Activated CD8-positive, alpha-beta memory T cell treated with anti-CD3 and anti-CD28 coated beads, Interleukin-2, amount 50 U/mL, for 4 hours (primary cell): Measurements from ENCODE around the gene KCNMA1.

Experiments
- DNase-seq: peaks from one replicate; pipeline ENCODE4 v3.0.0-alpha.2; 2020

KCNMA1 gene

DNA sequence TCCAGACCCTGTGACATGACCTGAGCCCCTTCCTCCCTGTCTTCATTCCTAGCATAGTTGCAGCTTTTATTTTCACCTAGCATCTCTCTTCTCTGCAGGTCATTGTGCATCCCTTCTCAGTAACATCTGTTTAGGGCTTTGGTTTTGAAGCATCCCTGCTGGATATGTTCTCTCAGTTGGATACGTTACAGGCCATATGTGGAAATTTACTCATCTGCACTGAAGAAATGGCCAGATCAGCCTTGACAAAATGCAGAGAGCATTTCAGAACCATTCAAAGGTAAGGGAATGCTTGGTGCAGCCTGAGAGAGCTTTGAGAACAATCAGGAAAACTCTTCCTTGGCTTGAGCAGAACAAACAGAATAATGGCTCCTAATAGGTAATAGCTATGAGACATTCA is 647.0 kb downstream of the KCNMA1 start:
- no peak for DNase-seq

DNA sequence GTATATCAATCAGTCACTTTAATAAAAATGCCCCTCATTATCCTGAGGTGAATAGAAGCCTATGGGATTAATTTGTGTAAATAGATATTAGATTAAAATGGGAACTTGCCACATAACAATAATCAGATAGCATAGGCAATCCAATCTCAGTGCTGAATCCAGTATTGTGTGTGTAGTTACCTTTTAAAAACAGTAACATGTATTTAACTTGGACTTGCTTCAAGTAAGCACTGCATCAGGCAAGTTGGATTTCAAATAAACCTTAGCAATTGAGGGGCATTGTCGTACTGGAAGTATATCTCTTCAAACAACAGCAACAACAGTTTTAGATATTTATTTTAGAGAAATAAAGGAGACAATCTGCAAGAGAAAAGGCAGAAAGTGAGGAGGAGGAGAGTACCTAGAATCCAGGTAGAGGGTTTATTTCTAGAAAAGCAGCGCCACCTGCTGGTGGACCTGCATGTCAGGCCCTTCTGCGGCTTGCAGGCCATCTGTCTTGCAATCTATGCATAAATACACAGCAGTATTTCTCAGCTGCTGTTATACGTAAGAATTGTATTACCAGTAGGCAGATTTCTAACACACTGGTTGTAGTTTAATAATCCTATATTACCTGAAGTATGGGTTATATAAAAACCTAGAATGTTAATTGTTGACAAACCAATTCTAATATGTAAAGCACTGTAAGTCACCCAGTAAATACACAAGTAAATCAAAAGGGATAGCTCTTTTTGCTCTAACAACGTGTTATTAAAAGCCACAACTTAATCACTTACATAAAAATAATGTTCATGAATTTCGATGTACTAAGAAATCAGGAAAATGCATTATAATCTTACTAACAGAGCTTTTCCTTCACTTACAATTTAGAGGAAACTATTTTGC is 652.8 kb downstream of the KCNMA1 start:
- DNase-seq: peak; percentile 62

DNA sequence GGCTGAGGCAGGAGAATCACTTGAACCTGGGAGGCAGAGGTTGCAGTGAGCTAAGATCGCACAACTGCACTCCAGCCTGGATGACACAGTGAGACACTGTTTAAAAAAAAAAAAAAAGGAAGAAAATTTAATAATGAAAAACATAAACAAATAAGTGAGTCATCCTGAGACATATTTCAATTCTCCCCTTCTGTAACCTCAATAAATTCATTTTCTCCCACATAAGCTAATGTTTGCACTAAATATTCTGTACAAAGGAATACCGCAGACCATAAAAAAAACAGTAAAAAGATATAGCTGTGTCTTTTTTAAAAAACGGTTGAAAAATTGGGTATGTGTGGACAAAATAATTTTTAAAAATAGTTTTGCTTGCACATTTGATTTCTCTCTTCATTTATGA is 654.0 kb downstream of the KCNMA1 start:
- DNase-seq: no peak

DNA sequence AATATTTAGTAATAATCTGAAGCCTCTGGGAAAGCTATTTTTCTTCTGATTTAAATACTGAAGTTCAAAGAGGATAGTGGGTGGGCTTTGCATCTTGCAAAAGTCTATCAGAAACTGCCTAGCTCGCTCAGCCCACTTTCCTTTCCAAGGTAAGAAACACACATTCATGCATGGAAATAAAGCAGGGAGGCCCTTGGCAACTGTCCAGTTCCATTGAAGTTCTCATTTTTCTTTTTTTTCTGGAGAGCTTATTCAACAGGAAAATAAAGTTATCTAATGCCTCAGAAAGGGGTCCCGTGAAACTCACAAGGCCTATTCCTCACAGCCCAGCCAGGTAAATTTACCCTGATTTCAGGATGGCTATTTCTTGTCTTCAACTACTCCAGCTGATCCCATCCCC is 654.9 kb downstream of the KCNMA1 start:
- DNase-seq: no peak

DNA sequence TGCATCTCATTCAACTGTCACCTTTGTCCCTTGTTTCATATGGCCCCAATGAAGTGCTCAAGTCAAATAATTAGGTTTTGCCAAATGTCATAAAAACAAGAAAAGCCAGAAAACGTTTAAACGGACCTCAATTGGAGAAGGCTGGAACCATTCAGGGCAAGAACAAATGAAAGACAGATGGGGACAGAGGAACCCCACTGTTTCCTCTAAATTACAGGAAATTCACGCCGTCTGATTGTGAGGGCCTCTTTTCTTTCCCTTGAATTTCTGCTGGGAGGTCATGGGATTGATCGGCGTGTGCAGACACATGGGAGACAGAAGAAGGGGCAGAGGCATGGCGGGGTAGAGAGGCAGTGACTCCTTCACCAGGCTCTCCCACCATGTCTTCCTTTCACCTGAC is 656.4 kb downstream of the KCNMA1 start:
- DNase-seq: no peak

DNA sequence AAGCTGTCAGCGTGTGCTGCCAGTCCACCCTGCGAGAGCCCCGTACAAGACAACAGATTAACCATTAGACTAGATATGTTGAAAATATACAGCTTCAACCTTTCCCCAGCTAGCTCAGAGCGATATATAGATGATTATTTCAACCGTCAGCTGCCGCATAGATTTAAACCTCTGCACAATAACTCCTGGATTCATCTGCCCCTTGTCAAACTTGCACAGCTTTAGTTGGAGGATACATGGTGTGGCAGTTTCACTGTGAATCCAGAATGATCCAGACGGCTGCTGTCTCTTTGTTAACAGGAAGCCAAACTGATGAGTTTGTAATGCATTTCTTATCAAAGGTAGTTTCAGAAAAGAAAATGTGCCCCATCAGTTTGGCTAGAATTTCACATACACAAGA is 659.7 kb downstream of the KCNMA1 start:
- no peak for DNase-seq

DNA sequence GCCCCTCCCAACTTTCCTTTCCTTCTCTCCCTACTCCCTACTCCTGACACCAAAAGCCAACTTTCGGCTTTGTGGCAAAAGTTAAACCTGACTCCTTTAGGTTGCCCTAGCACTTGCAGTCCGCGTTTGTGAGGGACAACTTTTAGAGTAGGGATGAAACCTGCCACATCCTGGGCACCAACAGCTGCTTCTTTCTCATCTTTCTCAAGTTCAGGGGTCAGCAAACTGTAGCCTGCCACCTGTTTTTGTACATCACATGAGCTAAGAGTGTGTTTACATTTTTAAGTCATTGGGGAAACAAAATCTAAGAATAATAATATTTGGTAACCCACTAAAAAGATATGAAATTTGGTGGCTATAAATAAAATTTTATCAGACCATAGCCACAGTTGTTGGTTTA is 660.6 kb downstream of the KCNMA1 start:
- no peak for DNase-seq

DNA sequence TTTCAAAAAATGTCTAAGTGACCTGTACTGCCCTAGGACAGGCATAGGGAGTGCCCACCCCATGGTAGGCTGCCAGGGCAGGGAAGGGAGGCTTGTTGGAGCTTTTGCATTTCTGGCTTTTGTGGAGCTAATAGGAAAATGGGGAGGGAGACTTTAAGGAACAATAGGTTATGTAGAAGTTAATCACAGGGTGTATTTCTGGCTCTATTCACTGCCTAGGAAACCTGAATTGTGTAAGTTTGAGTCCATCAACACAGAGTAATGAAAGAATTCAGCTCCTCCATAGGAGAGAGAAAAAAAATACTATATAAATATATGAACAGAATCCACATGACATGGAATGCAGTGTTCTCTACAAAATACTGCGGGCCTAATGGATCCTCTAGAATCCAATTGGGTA is 661.5 kb downstream of the KCNMA1 start:
- no peak for DNase-seq

DNA sequence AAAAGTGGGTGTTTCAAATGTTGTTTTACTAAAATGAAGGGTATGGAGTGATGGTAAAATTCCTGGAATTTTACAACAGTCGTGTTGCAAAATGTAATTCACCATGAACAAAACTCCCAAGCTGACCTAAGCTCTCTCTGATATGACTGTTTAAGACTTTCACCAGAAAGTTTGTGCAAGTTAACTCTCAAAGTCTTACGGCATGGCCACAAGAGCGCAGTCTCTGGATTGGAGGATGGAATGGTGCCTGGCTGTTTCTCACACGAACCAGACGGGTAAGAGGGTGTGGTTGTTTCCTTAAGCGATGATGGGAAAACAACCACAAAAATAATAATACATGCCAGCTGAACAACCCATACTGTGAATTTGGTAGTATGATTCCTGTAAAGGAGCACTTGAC is 662.5 kb downstream of the KCNMA1 start:
- DNase-seq: no peak

DNA sequence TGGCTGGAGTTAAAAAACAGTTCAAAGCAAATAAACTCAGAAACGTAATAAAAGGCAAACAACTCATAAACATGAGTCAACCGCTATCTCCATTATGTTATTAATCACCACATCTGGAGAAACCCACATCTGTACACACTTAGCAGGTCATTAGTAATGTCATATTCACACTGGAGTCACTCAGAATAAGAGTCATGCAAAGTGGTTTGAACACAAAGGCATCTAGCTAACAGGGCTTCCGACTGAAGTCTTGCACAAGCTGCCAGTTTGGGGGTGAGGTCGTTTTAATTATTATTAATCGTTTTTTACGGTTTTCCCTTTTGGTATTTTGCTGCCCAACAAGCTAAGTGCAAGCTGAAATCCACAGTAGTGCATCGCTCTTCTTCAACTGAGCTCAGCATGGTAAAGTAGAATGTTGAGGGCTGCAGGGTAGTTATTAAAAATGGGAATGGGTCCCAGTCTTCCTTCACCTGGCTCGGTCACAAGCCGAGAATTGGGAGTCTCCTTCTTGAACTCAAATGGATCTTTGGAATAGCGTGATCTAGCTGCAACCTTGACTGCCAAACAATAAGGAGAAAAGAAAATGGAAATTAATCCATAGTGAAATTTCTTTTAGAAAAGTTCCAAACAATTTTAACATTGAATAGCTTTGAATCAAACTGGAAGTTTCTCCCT is 663.5 kb downstream of the KCNMA1 start:
- no peak for DNase-seq

DNA sequence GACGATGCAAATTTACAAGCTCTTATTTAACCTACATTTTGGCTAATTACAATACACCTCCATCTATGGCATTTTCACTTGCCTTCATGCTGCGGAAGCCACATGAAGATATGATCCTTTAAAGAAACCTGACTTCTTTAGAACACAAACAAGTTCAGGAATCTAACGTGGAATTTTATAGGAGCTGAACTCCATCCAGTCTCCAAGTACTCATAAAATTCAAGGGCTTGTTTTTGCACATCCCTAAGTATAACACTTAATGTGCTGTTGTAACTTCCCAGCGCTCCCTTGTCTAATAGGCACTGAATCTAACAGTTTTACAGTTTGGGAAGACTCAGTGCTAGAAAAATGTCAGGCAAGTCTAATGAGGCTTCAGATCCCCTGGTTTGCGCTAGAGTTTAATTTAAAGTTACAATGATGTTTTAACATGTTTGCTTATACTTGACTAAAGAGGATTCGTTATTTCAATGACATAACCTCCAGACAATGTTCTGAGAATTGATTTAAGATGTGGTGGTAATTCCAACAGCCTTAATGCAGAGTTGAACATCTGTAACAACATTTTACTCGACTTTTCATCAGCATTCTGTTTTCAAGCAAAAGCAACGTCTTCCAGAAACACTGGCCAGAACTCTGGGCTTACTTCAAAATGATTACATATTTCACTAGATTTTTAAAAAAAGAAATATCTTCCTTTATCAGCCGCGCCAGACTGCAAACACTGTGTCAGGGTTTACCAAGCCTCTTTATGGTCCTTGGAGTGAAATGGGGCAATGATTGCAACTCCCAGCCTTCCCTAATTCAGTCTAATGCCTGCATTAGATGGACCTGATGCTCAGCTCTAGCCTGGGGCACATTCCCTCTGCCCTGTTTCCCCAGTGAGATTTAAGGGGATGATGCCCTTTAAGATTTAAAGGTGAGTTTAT is 664.3 kb downstream of the KCNMA1 start:
- DNase-seq: no peak

DNA sequence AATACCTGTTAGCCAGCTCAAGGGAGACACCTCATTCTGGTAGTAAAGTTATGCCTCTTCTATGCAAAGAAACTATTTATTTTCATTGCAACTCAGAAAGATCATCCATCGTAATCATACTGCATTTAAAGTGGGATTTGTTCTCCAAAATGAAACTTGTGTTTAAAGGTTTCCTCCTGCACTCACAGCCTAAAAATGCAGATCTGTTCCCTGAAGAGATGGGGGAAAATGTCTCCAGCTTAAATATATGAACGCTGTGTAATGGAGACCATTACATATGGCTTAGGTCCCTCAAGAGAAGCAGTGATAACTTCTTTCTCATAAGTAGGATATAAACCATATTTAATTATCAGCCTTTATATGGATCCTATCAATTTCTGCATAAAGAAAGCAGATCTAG is 665.1 kb downstream of the KCNMA1 start:
- no peak for DNase-seq

DNA sequence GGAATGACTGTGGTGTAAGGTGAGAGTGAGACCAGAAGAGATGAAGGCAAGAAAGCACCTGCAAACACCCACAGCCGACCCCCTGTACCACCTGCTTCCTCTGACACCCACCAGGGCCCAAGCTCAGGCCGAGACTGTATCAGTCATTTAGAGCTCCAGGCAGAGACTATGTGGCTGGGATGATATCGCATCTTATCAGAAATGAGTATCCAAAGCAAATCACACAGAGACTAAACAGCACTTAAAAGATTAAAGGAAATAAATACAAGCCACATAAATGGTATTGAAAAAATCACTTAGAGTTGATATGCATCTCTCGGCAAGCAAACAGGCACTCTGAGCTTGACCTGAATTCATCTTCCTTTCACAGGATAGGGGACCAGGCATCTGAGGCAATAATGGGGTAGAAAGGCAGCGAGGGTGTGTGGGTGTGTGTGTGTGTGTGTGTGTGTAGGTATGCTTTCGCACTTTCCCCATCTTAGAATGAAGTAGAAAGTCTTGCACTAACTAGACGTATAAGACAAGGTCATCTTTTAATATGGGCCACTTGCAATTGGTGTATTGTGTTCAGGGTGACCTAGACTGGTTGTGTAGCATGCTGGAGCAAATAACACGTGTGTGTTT is 665.9 kb downstream of the KCNMA1 start:
- no peak for DNase-seq

DNA sequence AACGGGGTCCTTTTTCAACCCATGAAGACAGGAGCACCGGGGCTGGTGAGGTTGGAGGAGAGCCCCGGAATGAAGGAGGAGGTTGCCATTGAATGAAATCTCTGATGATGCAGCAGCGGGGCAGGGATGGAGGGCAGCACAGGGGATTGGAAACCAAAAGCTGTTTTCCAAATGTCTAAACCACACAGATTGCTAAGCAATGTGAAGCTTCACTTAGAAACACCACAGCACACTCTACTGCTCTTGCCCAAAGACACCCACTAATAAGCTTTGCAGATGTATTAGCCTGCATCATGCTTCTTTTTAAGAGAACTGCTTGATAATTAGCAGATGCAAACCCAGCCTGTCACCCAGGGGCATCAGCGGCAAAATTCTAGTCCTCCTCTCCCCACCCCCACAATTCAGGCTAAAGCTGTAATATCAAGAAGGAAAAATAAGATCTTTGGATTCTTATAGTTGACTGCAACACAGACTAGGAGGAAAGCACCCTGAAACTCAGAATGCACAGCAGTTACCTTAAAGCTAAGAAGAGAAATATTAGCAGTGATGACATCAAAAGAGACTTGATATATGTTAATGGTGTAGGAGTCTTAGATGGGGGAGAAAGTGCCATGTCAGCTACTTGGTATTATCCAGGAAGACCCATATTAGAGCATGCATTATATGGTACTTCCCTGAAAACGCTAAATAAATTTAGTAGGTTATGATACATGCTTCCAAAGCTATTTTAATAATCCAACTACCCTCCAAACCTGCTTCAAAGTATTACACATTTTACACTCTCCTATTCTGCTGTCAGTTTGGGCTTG is 666.7 kb downstream of the KCNMA1 start:
- DNase-seq: no peak

DNA sequence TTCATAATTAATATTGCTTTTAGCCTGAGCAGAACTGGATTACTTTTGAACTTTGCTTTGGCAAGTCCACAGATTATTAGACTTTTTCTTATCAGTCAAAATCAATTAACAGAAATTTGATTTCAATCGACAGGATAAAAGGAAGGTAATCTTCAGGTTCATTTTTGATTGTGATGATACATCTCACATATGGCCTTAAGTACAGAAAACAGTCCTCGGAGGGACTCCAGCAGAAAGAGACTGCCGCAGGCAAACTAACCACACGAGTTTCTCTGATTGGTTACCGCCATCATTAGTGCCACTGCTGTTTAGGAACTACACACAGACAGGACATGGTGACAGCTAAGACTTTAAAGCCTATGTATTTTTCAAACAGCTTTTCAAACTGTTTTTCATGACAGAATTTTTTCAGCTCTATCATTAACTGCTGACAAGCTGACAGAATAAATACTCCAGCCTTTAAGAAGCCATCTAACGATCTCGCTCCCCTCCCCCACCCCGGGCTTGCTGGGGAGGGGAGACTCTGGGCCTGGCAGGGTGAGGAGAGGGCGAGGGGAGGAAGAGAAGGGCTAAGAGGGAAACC is 668.2 kb downstream of the KCNMA1 start:
- no peak for DNase-seq

DNA sequence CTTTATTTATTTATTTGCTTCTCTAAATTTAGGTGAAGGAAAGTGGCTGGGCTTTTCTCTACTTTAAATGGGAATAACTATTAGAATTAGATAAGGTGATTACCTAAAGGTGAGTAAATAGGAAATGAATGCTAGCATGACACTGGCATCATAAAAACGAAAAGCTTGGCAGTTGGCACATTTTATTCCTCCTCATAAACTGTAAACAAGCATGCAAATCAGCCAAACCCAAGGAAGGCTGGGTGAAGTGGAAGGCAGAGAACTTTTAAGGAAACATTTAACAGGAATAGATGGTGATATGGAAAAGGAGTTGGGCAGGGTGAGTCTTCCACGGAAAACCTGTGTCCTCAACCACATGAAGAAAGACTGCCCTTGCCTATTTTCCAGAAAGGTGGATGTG is 669.1 kb downstream of the KCNMA1 start:
- no peak for DNase-seq

DNA sequence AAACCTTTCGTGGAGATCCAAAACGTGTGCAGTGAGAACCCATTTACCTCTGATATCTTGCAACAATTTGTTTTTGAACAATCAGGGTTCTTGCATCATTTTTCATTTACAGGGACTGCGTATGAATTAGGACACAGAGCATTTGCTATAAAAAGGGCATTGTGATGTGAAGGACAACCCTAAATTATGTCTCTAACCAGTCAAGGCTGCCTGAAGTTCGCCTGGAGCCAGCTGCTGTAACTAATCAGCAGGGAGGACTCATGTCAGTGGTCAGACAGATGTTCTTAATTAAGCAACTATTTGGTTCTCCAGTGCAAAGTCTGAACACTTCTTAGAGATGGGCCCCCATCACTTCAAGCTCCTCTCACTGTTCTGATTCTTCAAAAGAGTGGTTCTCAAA is 674.8 kb downstream of the KCNMA1 start:
- no peak for DNase-seq

DNA sequence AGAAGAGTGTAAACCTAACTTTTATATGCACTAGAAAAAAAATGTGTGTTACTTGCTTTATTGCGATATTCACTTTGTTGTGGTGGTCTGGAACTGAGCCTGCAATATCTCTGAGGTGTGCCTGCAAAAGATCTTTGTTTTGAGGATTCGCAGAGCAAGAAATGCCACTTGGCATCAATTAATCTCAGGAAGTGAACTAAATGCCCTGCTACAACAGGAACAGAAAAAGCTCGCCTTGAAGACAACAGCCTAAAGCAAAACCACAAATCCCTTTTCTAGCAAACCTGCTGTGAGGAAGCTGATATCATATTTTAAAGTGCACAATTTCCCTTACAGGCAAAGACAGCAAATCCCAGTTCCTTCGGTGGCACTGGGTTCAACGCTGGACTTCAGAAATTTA is 675.8 kb downstream of the KCNMA1 start:
- DNase-seq: no peak

DNA sequence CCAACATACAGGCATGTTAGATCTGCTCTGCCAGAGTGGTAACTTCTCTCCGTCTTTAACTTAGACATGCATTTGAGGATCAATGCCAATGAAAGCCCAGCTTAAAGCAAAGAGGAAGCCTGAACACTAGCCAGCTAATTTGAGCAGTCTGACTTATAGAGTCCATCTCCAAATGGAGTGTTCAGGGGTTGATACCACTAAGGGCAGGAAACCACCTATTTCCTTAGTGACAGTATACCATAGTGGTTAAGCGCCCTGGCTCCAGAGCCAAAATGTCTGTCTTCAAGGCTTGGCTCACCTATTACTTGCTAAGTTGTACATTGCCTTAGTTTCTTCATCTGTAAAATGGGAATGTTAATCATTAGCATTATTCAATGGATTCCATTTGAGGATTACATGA is 678.5 kb downstream of the KCNMA1 start:
- no peak for DNase-seq

DNA sequence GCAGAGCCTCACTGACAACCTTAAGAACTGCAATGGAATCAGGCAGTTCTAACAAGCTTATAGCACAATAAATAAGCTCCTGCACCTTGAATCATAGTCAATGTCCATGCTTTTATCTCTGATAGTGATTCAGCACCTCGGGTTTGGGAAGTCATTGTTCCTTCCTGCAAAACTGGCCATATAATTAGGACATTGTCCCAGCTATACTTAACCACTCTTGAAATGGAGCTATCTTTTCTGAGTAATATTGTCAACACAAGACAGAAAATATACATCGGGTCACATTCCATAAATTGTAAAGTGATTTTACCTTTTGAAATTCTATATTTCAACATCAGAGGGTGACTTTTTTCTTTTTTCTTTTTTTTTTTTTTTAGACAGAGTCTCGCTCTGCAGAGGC is 682.8 kb downstream of the KCNMA1 start:
- no peak for DNase-seq

DNA sequence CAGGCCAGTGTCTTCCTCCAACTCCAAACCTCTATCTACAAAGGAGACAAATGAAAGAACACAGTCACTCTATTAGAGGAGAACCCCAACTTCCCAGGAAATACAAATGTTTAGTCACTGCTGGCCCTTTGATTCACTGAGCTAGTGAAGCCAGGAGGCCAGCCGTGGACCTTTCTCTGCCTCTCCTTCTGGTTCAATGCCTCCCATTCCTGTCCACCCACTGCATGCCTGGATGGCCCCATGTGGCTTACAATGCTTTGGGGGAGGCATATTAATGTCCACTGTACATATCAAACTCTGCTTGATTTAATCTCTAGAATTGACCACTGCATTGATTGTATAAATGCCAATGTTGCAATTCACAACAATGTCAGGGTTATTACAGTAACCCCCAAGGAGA is 687.3 kb downstream of the KCNMA1 start:
- DNase-seq: no peak

DNA sequence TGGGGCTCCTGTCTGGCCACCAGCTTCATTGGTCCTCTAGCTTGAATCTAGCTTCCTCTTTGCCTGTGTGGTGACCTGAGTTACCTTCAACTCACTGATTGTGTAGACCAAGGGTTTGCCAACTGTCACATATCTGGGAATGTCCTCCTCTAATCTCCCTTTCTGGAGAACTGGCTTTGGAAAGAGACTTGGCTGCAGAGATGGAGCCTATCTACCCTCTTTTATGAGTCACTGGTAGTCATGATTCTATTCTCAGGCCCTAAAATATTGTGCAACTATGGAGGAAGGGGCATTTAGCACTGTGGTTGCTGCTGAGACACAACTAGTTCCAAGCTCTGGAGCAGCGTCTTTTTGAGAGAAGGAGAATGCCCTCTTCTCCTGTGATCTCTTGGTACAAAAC is 691.3 kb downstream of the KCNMA1 start:
- DNase-seq: no peak
